Measurements from ENCODE around the gene TRAF6.
"Not testable (repeated sequence)": the region's sequence is repeated elsewhere in the genome, so short reads cannot be mapped to it uniquely, and the experiment has no call there.

Gene TRAF6

DNA sequence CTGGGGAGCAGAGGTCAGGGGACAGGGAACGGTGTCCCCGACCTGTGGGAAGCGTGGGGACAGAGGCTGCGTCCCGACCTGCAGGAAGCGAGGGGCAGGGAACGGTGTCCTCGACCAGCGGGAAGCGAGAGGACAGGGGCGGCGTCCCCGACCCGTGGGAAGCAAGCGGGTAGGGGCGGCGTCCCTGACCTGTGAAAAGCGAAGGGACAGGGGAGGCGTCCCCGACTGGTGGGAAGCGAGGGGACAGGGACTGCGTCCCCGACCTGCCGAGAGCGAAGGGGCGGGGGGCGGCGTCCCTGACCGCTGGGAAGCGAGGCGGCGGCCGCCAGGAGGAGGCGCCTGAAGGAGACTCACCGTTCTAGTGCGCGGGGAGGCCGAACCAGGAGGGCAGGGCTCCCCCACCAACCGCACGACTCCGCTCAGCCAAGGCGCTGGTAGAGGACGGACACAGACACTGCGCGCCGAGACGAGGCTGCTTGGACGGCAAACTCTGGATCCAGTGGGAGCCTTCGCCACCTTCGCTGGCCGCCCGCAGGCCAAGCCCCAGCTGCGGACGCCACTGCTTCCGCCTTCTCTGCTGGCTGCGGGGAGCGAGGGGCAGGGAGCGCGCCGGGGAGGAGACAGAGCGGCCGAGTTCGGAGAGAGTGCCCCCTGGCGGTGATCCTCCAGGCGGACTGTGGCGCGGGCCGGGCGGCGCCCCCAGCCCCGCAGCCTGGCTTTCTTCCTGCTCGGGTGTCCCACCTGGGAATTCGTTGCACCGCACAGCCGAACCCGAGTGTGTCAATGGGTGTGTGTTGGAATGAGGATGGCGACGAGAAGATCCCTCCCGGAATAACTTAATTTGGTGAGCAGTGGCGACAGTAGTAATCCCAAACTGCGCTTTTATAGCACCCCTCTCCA is at the start of gene TRAF6:
TRAF6 (minus strand) TSS at position 579 of the 900 bp plus-strand sequence. CDS start 8,757 bp downstream, outside the sequence.
- H3K4me3 ChIP-seq (ENCODE audit: low read depth, low read length) = peak within 1 kb of the TSS; percentile 73
- H3K36me3 ChIP-seq = no peaks in the 10 kb centered on the region
- peak within 1 kb of the TSS; percentile 86 for H3K27ac ChIP-seq
- no peaks in the 10 kb centered on the region for H3K9me3 ChIP-seq (ENCODE audit: severe bottlenecking)
- H3K27me3 ChIP-seq (ENCODE audit: insufficient read depth, low read depth, severe bottlenecking) = no peaks in the 10 kb centered on the region
- peak; percentile 89 for DNase-seq
- TF ChIP-seq, protein P1, sequence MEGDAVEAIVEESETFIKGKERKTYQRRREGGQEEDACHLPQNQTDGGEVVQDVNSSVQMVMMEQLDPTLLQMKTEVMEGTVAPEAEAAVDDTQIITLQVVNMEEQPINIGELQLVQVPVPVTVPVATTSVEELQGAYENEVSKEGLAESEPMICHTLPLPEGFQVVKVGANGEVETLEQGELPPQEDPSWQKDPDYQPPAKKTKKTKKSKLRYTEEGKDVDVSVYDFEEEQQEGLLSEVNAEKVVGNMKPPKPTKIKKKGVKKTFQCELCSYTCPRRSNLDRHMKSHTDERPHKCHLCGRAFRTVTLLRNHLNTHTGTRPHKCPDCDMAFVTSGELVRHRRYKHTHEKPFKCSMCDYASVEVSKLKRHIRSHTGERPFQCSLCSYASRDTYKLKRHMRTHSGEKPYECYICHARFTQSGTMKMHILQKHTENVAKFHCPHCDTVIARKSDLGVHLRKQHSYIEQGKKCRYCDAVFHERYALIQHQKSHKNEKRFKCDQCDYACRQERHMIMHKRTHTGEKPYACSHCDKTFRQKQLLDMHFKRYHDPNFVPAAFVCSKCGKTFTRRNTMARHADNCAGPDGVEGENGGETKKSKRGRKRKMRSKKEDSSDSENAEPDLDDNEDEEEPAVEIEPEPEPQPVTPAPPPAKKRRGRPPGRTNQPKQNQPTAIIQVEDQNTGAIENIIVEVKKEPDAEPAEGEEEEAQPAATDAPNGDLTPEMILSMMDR (IDR thresholded peaks at IDR 0.05; ENCODE audit: low read depth, low read length) = peak; percentile 93

DNA sequence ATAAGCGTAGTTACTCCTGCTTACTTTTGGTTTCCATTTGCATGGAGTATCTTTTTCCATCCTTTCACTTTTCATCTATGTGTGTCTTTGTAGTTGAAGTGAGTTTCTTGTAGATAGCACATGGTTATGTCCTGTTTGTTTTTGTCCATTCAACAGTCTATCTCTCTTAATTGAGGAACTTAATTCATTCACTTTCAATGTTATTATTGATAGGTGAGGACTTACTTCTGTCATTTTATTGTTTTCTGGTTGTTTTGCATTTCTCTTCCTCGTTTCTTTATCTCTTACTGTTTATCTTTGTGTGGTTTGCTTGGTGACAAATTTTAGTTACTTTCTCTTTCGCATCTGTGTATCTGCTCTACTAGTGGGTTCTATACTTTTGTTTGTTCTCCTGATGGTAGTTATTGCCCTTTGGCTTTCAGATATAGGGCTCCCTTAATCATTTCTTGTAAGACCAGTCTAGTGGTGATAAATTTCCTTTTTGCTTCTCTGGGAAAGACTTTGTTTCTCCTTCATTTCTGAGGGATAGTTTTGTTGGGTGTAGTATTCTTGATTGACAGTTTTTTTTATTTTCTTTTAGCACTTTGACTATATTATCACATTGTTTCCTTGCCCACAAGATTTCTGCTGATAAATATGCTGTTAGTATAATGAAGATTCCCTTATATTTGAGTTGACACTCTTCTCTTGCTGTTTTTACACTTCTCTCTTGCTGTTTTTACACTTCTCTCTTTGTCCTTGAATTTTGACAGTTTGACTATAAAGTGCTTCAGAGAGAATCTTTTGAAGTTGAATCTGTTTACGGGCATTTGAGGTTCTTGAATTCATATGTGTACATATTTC is 48.7 kb upstream of the TRAF6 start:
- Histone ChIP-seq H3K9me3 (ENCODE audit: severe bottlenecking) (no peaks in the 10 kb centered on the region), H3K36me3 (no peaks in the 10 kb centered on the region), H3K27me3 (ENCODE audit: insufficient read depth, low read depth, severe bottlenecking) (no peaks in the 10 kb centered on the region), H3K27ac (no peak overlapping the region), H3K4me3 (ENCODE audit: low read depth, low read length) (no peak overlapping the region)
- no peak for DNase-seq
- TF ChIP-seq, protein P1 (IDR thresholded peaks at IDR 0.05; ENCODE audit: low read depth, low read length) = no peak

DNA sequence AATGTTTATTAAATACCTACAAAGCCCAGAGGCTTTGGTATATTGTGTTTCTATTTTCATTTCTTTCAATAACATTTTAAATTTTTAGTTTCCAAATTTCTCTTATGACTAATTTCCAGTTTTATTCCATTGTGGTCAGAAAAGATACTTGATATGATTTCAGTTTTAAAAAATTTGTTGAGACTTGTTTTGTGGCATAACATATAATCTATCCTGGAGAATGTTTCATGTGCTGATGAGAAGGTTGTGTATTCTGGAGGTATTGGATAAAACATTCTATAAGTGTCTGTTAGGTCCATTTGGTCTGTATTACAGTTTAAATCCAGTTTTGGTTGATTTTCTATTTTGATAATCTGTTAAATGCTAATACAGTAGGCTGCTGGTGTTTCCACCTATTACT is 47.9 kb upstream of the TRAF6 start:
- H3K9me3 ChIP-seq (ENCODE audit: severe bottlenecking) = no peaks in the 10 kb centered on the region
- no peak overlapping the region for H3K4me3 ChIP-seq (ENCODE audit: low read depth, low read length)
- H3K27ac ChIP-seq = no peak overlapping the region
- TF ChIP-seq, protein P1 (IDR thresholded peaks at IDR 0.05; ENCODE audit: low read depth, low read length) = no peak
- H3K36me3 ChIP-seq = no peaks in the 10 kb centered on the region
- DNase-seq = no peak
- no peaks in the 10 kb centered on the region for H3K27me3 ChIP-seq (ENCODE audit: insufficient read depth, low read depth, severe bottlenecking)

GRCh38 chr11:36557390-36557789 is 47.3 kb upstream of the TRAF6 start:
- not testable (repeated sequence) for H3K9me3 ChIP-seq (ENCODE audit: severe bottlenecking); DNase-seq; H3K36me3 ChIP-seq; H3K4me3 ChIP-seq (ENCODE audit: low read depth, low read length); H3K27me3 ChIP-seq (ENCODE audit: insufficient read depth, low read depth, severe bottlenecking); H3K27ac ChIP-seq

DNA sequence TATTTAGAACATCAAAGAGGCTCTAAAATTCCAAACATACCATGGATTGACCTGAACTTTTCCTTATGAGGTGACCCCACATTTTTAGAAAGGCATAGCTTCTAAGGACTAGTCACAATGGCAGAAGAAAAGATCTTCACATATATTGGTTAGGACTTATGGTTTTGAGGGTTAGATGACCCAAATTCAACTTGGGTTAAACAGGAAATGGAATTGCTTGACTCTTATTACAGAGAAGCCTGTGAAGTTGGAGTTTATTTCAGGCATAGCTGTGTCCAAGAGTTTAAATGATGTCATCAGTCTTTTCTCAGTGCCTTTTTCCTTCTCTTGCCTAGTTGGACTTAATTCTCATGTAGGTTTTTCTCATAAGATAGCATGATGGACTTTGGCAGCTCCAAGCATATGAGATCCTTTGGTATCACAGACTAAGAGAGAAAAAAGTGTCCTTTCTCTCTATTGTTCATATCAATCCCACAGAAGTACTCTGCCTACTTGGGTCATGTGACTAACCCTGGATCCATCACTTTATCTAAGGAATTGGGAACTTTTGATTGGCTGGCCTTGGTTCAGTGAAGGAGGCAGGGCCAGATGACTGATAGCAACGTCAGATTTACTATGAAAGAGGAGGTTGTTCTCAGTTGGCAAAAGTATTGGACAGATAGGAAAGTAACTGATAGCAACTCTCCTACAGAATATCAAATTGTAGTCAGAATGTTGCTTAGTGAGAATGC is 40.5 kb upstream of the TRAF6 start:
- Histone ChIP-seq H3K27ac (no peak overlapping the region), H3K4me3 (ENCODE audit: low read depth, low read length) (no peak overlapping the region), H3K36me3 (no peaks in the 10 kb centered on the region), H3K9me3 (ENCODE audit: severe bottlenecking) (no peaks in the 10 kb centered on the region), H3K27me3 (ENCODE audit: insufficient read depth, low read depth, severe bottlenecking) (no peaks in the 10 kb centered on the region)
- DNase-seq = no peak
- TF ChIP-seq, protein P1 (IDR thresholded peaks at IDR 0.05; ENCODE audit: low read depth, low read length) = no peak

All from WERI-Rb-1 (cell line).